Fibroblast of skin of left quadriceps (primary cell): ENCODE measurements around the gene UMAD1.

Source experiments
- DNase-seq, 2 experiments: peaks; one replicate each; pipeline ENCODE4 v3.0.0-alpha.2; 2013; ENCODE audit warnings: low read depth in 2 of 2

The UMAD1 gene

GRCh38 chr7:7764520-7765396, 124.2 kb downstream of the UMAD1 start:
- no peak for DNase-seq

GRCh38 chr7:7765422-7765821, 124.9 kb downstream of the UMAD1 start:
- no peak for DNase-seq

DNA sequence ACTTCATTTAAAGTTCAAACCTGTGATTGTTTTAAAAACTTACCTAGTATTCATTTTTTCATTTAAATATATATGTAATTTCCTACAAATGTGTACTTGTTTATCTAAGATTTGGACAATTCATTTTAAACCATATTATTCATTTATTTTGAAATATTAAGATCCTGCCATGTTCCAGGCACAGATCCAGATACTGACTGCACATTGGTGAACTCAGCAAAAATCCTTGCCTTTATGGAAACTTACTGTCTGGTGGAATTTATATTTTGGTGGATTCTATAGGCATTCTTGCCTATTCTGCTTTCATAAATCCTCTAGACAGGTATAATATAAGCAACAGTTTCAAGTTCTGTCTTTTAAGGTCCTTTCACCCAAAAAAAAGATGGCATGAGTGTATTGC, 126.1 kb downstream of the UMAD1 start:
- DNase-seq = no peak

DNA sequence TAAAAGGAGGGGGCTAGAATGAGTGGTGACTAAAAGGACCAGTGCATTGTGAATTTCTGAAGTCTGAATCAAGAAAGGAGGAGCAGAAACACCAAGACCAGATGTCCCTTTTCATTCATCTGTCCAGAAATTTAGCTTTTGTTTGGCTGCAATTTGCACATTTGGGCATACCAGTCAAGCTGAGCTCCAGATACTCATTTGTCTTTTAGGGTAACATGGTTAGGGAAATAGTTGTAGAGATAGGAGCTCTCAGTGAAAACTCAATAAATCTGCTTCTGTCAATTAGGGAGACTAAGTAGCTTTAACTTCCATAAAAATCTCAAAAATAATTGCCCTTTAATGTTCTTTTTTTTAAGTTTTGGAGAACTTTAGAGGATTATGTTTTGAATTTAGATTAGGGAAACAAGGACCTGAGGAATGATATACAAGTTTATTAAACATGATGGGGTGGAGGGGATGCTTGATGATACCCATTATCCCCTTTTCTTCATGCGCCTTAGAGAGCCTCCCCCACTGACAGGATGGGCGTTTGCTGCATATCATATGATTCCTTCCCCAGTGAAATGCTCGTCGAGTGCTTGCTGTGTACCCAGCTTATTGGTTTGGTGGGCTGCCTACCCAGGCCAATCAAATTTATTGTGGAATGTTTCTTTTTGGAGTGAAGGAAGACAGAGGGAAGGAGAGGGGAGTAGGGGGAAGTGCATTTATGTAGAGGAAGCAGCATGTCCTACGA, 128.6 kb downstream of the UMAD1 start:
- DNase-seq = no peak

DNA sequence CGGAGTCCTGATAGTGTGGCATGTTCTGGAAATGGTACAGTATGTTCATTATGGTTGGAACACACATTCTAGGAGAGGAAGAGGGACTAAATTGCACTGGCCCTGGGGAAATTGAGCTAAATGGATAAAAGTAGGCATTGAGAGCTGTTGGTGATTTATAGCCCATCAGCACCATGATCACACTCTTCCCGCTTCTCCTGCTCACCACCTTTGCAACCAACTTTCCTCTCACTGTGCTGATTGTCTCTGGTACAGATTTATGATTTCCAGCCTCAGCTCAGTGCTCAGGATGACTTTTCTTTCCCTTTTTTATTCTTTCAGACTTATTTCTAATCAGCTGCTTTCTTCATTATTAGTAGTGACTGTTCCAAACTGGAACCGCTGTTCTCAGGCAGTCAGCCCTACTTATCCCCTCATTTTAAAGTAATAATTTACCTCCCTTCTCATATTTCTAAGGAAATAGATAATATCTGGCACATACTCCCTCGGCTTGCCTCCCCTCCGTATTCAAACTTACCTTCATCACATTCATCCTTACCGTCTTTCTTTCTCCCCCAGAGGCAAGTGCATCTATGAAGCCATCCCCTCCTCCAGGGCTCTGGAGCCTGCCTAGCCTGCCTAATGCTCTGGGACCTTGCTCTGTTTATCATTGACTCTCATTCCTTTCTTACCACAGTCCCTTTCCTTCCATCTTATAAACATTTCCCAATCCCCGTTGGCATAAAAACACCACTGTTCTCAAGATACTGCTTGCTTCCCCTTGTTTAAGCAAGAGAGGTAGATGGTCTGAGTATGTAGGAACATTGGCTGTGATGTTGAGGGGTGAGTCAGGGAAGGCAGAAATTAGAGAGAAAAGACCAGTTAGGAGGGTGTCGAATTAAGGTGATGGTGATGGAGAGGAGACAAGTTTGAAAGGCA, 129.4 kb downstream of the UMAD1 start:
- no peak for DNase-seq

DNA sequence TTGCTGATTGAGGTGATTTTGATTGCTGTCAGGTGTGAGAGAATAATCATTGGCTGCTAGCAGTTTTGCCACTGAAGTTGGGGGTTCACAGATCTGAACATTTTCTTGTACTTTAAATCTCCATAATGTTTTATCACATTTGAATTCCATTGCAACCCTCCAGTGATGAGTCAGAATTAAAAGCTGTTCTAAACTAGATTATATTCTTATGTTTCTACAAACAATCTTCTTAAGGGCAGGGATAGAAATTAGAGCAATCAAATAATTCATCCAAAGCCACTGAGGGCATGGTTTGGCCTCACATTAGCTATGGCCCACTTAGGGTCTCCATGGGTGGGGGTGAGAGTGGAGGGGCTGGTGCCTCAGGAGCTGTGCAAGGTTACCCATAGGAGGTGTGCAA, 130.9 kb downstream of the UMAD1 start:
- DNase-seq = no peak

DNA sequence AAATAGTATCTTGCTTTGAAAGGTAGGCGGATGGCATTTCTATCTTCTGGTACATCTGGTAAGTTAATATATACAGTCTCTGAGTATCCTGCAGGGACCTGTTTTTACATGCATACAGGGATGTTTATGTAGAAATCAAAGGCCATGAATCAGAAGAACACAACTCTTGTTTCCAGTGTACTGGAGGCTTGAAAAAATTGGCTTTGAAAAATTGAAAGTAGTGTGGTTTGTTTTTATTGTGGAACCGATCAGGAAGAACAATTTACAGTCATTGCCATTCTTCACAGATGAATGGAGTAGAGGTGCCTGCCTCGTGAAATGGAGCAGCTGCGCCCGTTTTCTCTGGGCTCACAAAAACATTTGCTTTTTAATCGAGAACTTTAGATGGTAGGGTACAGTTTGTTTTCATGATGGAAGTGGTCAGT, 131.9 kb downstream of the UMAD1 start:
- no peak for DNase-seq

DNA sequence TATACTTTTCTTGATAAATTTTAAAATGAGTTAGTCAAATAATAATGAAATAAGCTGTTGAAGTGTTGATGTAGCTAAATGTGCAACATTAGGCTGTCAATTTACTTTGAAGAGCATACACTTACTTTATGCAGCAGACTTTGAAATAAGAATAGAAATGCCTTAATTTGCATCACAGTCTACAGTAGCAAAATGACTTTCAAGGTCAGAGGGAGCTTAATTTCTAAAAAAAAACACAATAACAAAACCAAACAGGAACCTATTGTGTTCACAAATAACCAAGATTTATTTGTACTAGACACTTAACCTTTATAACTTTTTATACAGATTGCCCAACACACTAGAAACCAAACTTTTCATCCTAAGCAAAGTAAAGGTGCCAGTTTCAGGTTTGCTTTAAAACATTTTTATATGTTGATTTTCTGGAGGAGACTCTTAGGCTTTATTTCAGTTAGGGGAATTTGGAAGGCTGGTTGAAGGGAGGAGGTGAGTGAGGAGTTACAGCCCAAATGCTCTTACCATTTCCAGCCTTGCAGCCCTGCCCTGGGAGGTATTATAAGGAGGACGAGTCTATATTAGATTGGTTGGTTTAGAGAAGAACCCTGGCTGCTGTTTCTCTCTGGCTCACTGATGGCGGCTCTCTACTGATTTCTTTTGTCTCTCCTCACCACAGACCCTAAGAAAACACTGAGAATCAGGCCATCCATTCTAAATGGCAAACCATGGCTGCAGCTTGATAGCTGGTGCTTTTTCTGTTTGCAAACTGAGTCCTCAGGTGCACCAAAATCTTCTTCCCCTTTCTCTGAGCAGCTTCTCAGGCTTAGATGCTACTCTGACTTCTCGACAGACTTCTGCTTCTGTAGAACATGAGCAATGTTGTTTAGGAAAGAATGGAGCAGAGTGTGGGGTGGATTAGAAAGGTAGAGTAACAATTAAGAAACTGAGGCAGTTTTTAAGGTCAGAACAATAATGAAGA, 133.1 kb downstream of the UMAD1 start:
- no peak for DNase-seq

DNA sequence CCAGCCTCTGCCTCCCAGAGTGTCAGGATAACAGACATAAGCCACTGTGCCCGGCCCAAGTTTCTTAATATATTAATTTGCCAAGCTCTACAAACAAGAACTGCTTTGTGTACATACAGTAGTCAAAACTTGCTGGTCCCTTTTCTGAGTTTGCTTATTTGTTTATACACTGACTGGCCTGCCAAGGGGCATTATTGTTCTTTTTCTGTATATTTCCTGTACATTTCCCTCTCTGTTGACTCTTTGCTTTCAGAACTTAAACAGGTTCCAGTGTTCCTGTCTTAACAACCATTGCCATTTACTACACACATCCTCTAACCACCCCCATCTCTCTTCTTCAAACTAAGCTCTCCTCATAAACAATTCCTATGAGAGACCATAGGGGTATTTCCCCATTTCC, 139.3 kb downstream of the UMAD1 start:
- DNase-seq = no peak

DNA sequence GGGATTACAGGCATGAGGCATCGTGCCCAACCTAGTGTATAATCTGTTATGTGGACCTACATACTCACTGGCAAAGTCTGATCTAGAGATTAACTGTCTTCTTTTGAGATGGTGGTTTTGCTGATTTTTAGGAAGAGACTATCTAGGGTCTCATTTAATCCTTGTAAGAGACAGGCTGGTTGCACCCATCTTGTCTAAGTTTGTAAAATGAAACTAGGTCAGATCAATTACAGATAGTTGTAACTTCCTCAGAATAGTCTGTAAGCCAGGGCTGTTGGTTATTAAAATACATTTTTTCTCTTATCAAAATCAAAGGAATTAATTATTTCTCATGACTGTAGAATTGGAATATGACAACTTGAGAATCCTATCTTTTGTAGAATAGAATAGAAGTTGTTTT, 142.4 kb downstream of the UMAD1 start:
- no peak for DNase-seq

GRCh38 chr7:7785344-7785973, 144.9 kb downstream of the UMAD1 start:
- no peak for DNase-seq

- no peak for DNase-seq
Measured at GRCh38 chr7:7786595-7786994, 146.0 kb downstream of the UMAD1 start.

DNA sequence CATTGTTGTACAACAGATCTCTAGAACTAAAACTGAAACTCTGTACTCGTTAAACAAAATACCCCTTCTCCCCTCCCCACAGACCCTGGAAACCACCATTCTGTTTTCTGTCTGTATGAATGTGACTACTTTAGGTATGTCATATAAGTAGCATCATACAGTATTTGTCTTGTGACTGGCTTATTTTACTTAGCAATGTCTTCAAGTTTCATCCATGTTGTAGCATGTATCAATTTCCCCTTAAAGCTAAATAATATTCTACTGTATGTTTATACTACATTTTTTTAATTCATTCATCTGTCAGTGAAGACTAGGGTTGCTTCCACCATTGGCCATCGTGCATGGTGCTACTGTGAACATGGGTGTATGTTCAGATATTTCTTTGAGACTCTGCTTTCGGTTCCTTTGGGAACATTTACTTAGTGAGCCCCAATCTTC, 149.0 kb downstream of the UMAD1 start:
- no peak for DNase-seq

- no peak for DNase-seq
Measured at GRCh38 chr7:7790041-7790741, 149.6 kb downstream of the UMAD1 start.

DNA sequence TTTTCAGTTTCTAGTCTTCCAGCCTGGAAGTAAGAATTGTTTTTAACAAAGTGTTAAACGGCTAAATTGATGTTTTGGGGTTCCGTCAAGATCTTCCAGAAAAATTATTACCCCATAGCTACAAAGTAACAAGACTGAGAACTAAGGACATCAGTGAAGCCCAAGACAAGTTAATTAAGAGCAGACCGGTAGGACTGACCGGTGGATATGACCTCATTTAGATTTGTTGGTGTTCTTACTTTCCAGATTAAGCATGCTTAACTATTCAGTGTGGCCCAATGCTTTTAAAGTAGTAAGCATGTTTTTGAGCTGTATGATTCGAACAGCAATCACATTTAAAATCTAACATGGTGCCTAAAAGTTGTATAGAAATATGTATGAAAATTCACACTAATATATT, 151.0 kb downstream of the UMAD1 start:
- DNase-seq = no peak

GRCh38 chr7:7792056-7792455, 151.5 kb downstream of the UMAD1 start:
- DNase-seq = no peak

DNA sequence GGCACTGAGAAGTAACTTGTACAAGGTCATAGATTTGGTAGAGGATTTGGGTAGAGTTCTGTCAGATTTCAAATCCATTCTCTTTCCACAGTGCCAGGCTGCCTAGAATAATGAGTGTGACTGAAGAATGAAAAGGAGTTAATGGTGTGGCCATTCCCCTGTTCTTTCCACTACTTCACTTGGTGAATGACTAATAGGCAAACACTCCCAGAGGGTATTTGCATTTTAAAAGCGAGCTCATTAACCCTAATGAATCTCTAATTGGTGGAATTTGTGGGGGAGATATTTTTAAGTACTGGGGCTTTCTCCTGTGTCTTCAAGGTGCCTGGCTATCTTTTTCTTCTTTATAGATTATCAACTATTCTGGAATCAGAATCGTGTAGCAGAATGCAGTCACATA, 152.7 kb downstream of the UMAD1 start:
- no peak for DNase-seq

DNA sequence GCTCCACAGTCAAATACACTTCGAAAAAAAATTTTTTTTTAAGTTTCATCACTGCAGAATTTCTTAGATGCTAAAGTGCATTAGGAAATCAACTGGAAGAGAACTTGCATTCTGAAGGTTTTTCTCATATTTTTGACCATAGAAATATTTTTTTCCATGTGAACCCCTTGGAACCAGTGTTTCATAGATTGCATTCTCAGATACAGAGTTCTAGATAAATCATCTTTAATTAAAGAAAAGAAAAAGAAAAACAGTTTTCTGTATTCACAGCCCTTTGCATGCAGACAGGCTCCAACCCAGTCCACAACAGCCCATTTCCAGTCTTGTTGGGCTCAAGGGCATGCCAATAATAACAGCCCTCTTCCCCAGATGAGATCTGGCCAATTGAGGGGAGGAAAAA, 153.4 kb downstream of the UMAD1 start:
- no peak for DNase-seq

GRCh38 chr7:7795203-7795602, 154.7 kb downstream of the UMAD1 start:
- DNase-seq = no peak

DNA sequence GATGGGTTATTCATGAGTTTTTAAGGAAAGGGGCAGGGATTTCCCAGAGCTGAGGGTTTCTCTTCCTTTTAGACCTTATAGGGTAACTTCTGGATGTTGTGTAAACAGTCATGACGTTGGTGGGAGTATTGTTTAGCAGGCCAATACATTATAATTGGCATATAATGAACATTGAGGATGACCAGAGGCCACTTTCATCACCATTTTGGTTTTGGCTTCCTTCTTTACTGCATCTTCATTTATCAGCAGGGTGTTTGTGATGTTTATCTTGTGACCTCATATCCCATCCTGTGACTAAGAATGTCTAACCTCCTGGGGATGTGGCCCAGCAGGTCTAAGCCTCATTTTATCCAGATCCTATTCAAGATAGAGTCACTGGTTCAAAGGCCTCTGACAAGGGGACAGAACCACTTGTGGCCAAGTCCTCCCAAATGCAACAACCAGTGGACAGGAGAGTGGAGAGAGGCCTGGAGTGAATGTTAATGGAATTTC, 155.1 kb downstream of the UMAD1 start:
- DNase-seq = no peak
